SKM-1 (cell line): ENCODE data around the gene HABP2.

Experiments
- DNase-seq: peaks from one replicate; lab custom pipeline; 2025; ENCODE audit not compliant: unreplicated experiment; lab: John Stamatoyannopoulos, UW

The HABP2 gene

GRCh38 chr10:113525713-113526112, 27.1 kb upstream of the HABP2 start:
- DNase-seq: no peak

DNA sequence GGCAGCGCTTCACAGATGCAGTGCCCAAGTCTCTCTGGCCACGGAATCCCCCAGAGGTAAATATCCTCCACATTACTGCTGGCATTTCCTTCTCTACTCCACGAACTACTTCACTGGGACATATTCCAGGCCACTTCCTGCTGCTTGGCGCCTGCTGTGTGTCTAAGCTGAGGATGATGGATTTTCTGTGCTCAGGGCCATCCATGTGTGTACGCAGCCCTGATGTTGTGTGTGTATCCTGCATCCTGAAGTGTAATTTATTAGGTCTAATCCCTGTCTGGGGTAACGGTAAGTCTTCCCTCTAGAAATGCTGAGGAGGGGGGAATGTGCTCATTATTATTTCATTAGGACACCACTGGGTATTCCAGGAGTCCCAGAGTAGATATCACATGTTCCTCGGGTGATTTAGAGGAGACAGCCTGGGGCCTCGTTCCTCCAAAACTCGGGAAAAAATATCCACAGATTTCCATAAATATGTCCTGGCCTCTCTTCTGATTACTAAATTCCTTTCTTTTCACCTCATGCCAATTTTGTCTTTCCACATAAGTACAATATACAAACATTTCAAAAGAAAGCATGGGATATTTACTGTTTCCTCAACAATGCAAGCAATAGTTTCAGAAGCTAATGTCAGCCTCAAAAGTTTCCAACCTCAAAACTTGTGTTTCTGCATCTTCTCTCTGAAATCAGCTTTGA, 25.5 kb upstream of the HABP2 start:
- no peak for DNase-seq

DNA sequence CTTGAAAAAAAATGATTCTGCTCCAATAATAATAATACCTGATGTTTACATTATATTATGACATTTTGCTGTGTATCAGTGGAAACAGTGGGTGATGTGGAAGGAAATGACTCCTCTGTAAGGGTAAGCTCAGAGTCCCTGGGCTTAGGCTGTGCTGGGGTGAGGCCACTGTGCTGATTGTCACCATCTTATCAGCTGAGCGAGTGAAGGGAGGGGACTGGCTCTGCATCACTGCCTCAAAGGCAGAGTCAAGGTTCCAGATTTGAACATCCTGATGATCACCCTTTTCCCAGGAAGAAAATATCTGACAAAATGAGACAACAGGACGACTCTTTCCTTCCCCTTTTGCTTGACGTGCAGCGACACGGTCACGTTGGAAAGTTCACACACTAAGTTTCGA, 24.0 kb upstream of the HABP2 start:
- no peak for DNase-seq

- DNase-seq: no peak
These were observed 23.3 kb upstream of the HABP2 start for GRCh38 chr10:113529575-113529974.

- DNase-seq: no peak
These were observed 22.4 kb upstream of the HABP2 start for GRCh38 chr10:113530476-113530875.

DNA sequence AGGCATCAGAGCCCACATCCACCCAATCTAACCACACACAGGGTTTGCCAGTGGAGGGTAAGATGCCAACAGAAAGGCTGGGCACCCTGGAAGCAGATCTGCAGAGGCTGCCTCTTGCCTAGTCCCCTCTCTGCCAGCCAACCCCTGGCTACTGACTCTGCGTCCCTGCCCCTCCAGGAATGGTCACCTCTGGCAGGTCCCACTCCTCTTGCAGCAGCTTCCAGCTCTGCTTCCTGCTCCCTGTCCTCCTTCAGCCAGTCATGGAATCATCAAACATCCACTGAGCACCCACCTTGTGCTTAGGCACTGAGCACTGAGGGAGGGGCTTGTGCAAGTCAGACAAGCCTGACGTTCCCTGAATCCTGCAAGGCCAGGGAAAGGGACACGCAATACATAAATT, 20.1 kb upstream of the HABP2 start:
- DNase-seq: no peak

- DNase-seq: no peak
These were observed 19.1 kb upstream of the HABP2 start for GRCh38 chr10:113533801-113534200.

DNA sequence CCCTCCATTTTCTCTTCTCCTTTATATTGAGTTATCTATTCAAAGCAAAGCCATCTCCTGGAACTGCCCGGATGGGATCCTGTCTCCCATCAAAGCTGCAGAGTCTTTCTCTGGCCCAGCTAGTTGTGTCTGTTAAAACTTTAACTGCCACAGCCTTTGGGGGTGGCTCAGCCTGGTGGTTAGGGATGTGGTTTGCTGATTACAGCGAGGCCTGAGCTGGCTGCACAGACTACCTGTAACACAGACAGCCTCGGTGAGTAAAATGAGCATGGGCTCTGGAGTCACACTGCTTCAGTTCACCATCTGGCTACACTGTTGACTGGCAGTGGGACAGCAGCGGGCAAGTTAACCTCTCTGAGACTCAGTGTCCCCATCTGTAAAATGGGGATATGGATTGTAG, 18.4 kb upstream of the HABP2 start:
- DNase-seq: no peak

DNA sequence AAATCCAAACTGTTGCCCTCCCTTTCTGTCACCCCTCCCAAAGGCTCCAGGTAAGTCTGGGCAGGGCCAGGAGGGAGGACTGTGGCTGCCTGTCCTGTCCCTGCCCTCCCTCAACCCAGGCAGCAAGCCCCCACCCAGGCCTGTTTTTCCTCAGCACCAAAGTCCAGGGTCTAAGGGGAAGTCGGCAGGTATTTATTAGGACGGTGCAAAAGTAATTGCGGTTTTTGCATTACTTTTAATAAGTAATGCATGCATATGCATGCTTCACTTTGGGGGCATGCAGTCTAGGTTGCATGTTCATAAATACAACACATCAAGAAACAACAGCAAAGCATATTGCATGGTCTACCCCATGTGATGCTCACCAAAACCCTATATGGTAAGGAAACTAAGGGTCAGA, 15.2 kb upstream of the HABP2 start:
- DNase-seq: no peak

DNA sequence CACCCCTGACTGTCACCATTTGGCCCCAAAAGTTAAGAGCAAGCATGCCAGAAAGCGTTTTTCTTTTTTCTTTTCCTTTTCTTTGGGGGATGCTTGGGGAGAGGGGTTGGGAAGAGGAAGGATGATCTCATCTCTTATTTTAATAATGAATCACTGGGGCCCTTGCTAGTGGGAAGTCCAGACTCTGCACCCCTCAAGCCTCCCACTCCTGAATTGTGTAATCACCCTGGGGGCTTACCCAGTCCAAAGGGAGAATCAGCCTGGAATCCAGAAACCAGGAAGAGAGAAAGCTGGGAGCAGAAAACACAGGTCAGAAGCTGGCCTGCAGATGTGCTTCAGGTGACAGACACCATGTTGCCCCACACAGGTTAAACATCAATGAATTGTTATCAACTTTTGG, 14.7 kb upstream of the HABP2 start:
- no peak for DNase-seq

DNA sequence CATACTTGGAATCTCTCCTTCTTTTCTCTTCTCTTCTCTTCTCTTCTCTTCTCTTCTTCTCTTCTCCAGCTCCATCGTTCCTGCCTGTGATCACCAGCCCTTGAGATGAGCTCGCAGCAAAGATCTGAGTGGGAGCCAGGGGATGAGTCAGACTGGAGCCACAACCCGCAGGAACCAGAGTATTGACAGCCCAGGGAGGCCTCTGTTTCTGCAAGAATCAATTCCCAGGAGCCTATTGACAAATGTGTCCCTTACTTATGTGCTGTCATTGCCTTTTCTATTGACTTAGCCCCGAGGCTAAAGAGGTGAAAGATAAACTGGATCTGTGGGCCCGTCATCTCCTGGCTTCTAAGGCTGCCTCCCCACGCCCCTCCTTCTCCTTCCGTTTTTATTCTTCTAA, 13.1 kb upstream of the HABP2 start:
- no peak for DNase-seq

GRCh38 chr10:113540845-113541548, 11.9 kb upstream of the HABP2 start:
- DNase-seq: no peak

DNA sequence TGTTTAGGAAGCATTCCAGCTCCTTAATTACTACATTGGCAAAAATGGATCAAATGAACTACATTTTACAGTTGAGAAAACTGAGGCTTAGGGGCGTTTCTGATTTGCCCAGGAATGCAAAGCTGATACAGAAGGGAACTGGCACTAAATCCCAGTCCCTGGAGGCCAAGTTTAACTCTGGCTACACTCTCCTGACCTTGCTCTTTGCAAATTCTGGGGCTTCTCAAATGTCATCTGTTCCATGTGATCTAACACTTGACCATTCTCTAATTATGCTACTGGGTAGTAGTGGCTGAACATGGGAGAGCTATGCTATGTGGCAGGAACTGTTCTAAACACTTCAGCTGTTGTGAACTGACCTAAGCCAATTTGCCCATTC, 11.3 kb upstream of the HABP2 start:
- no peak for DNase-seq

DNA sequence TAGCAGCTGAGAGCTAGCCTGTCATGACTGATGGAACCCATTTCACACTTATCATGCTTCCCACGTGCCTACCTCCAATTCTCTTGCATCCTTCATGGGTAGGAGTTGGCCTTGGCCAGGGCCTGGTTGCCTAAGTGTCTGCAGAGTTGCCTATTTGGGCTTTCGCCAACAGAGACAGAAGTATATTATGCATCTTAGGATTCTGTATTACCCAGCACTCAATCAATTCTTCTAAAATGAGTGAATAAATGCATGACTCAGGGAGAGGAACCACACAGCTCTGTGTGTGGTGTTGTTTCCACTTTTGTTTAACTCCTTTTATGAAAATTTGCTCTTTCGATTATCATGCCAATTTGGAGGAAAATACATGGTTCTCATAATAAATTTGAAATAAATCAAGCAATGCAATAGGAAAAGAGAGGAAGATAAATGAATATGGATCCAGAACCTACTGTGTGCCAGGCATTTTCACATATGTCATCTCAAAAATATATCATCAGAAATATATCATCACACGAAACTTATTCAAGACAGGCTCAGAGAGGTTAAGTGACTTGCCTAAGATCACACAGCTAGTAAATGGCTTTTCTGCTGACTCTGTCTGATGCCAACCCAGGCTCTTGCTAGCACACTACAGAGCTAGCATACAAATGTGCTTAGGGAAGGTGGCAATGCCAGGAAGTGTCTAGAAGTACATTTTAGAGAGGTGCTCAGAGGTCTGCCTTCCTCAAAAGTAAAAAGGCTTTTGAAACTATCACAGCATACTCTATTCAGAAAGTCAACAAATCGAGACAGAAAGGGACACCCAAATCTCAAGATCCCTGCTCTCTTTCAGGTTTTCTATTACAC, 9.5 kb upstream of the HABP2 start:
- DNase-seq: no peak

- no peak for DNase-seq
These were observed 8.5 kb upstream of the HABP2 start for GRCh38 chr10:113544392-113544791.

- no peak for DNase-seq
These were observed 5.4 kb upstream of the HABP2 start for GRCh38 chr10:113547426-113547825.

- DNase-seq: no peak
These were observed 3.0 kb upstream of the HABP2 start for GRCh38 chr10:113549856-113550255.

GRCh38 chr10:113550365-113550764, 2.5 kb upstream of the HABP2 start:
- DNase-seq: no peak

DNA sequence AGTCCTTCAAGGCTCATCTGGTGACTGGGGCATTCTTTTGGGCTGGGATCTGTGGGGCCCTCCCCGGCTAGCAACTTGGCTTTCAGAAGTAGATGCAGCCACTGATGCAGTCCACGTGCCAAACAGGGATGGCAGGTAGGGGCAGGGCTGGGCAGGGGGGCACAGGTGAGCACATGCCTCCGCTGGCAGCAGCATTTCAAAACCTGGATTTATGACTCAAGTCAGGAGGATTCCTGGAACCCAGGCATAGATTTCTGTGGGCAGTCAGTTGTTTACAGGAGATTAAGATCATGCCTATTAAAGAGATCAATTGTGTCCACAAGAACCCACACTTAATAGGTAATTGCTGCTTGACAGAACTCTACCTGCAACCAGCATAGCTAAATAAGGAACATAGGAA, 839 bp upstream of the HABP2 start:
- no peak for DNase-seq

- no peak for DNase-seq
These were observed 296 bp downstream of the HABP2 start for GRCh38 chr10:113553149-113553548.

DNA sequence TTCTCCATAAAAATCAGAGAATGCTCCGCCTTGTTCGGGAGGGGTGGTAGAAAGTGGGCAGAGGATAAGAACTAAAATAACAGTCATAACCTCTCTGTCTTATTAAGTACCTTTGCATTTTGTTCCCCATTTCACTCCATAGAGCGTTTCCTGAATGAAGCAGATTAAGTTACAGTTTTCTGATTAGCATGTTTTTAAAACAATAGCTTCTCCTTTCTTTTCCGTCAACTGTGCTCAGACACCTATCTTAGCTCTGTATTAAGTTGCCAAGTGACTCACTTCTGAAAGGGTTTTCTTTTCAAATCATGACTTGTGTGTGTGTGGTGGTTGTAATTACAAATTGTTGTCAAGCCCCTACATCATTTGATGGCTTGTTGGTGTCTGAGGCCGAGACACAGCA, 1.4 kb downstream of the HABP2 start:
- DNase-seq: no peak

DNA sequence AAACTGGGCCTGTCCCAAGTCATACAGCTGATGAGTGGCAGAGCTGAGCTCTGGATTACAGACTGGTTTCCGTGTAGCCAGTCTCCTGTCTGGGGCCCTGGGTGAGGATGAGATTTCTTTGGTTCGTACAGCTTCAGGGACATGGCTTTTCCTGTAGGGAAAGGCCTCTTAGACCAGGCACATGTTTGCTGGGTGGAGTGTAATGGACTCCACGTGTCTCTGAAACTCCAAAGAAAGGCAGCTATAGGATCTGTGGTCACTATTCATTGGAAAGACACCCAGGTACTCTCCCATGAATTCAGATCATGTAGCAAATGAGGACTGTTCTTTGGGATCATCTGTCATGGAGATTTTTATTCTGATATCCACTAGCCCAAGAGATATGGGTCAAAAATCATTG, 2.4 kb downstream of the HABP2 start:
- DNase-seq: no peak
